HUDEP-2 (cell line): Measurements from ENCODE around the gene STX3.

ENCODE experiments used
- DNase-seq, 76 experiments: peaks; one replicate each; lab custom pipeline; 2025; ENCODE audit not compliant: unreplicated experiment in 76 of 76; lab: John Stamatoyannopoulos, UW

The STX3 gene

GRCh38 chr11:59754859-59755700 is at the start of gene STX3:
STX3 (plus strand) TSS chr11:59755376; CDS start chr11:59755606, 230 bp downstream.
- peak in 42 of 76 experiments; percentile 7 to 60 (median 28) for DNase-seq

- DNase-seq = peak in 75 of 76 experiments; percentile 2 to 96 (median 85)
Measured at GRCh38 chr11:59706518-59707285, 48.5 kb upstream of the STX3 start.

- no peak for DNase-seq
Measured at GRCh38 chr11:59707371-59707770, 47.8 kb upstream of the STX3 start.

GRCh38 chr11:59708537-59708936 is 46.6 kb upstream of the STX3 start:
- no peak for DNase-seq

- peak in 21 of 76 experiments; percentile 3 to 49 (median 17) for DNase-seq
Measured at GRCh38 chr11:59710136-59710847, 44.9 kb upstream of the STX3 start.

GRCh38 chr11:59713745-59714144 is 41.4 kb upstream of the STX3 start, which contains the start of gene OR10V1:
OR10V1 (minus strand) TSS chr11:59713845; CDS start chr11:59713845, 0 bp downstream.
- DNase-seq = no peak

GRCh38 chr11:59716051-59716450 is 39.1 kb upstream of the STX3 start:
- DNase-seq = no peak

- no peak for DNase-seq
Measured at GRCh38 chr11:59719556-59719955, 35.6 kb upstream of the STX3 start.

GRCh38 chr11:59724066-59724465 is 31.1 kb upstream of the STX3 start:
- DNase-seq = no peak

- DNase-seq = no peak
Measured at GRCh38 chr11:59727426-59727825, 27.8 kb upstream of the STX3 start.

GRCh38 chr11:59728154-59728553 is 27.0 kb upstream of the STX3 start:
- DNase-seq = no peak

- no peak for DNase-seq
Measured at GRCh38 chr11:59728913-59729312, 26.3 kb upstream of the STX3 start.

GRCh38 chr11:59729834-59730233 is 25.3 kb upstream of the STX3 start:
- DNase-seq = no peak

- no peak for DNase-seq
Measured at GRCh38 chr11:59730896-59731565, 24.1 kb upstream of the STX3 start.

- DNase-seq = no peak
Measured at GRCh38 chr11:59746111-59746510, 9.1 kb upstream of the STX3 start.

- DNase-seq = peak in 71 of 76 experiments; percentile 19 to 84 (median 66)
Measured at GRCh38 chr11:59753650-59754493, 1.3 kb upstream of the STX3 start.

GRCh38 chr11:59754494-59754858 is 700 bp upstream of the STX3 start:
- DNase-seq = peak in 11 of 76 experiments; percentile 3 to 66 (median 30)

- peak in 41 of 76 experiments; percentile 4 to 58 (median 18) for DNase-seq
Measured at GRCh38 chr11:59755701-59756557, 753 bp downstream of the STX3 start.

GRCh38 chr11:59756558-59756840 is 1.3 kb downstream of the STX3 start:
- no peak for DNase-seq
